HG03521 (cell line): Measurements from ENCODE around the gene ZNF581.

ENCODE experiments used
- ATAC-seq: cut with Tn5 transposase; IDR thresholded peaks from one replicate; pipeline ENCODE4 v1.9.1; 2021; ENCODE audit warnings: mild to moderate bottlenecking, moderate library complexity; ENCODE audit not compliant: unreplicated experiment

The ZNF581 gene

GRCh38 chr19:55611300-55611982 is 32.0 kb upstream of the ZNF581 start:
- no peak for ATAC-seq

- ATAC-seq = no peak
Observed at GRCh38 chr19:55611983-55612645, 31.3 kb upstream of the ZNF581 start.

GRCh38 chr19:55613396-55613795 is 30.1 kb upstream of the ZNF581 start:
- ATAC-seq = no peak

GRCh38 chr19:55613930-55614710 is 29.3 kb upstream of the ZNF581 start:
- ATAC-seq = no peak

GRCh38 chr19:55614711-55615542 is 28.5 kb upstream of the ZNF581 start:
- ATAC-seq = no peak

GRCh38 chr19:55615543-55616394 is 27.7 kb upstream of the ZNF581 start:
- no peak for ATAC-seq

- no peak for ATAC-seq
Observed at GRCh38 chr19:55616395-55616875, 27.0 kb upstream of the ZNF581 start.

- no peak for ATAC-seq
Observed at GRCh38 chr19:55617426-55617825, 26.0 kb upstream of the ZNF581 start.

- no peak for ATAC-seq
Observed at GRCh38 chr19:55618426-55618825, 25.0 kb upstream of the ZNF581 start.

GRCh38 chr19:55619286-55619685 is 24.2 kb upstream of the ZNF581 start:
- no peak for ATAC-seq

GRCh38 chr19:55620410-55621204 is 22.8 kb upstream of the ZNF581 start:
- no peak for ATAC-seq

- no peak for ATAC-seq
Observed at GRCh38 chr19:55621205-55621672, 22.2 kb upstream of the ZNF581 start.

GRCh38 chr19:55621673-55622231 is 21.7 kb upstream of the ZNF581 start:
- ATAC-seq = no peak

- ATAC-seq = no peak
Observed at GRCh38 chr19:55622242-55622969, 21.0 kb upstream of the ZNF581 start.

GRCh38 chr19:55623130-55623529 is 20.3 kb upstream of the ZNF581 start:
- ATAC-seq = no peak

- no peak for ATAC-seq
Observed at GRCh38 chr19:55623561-55623960, 19.9 kb upstream of the ZNF581 start.

GRCh38 chr19:55624109-55625003 is 19.1 kb upstream of the ZNF581 start, which contains the start of gene ZNF784:
TSS of gene ZNF784 (minus strand) at chr19:55624566. CDS start at chr19:55624561, 5 bp downstream.
- ATAC-seq = peak; percentile 61
